Neural progenitor cell (in vitro differentiated cells): ENCODE measurements around the gene SLC10A7. TPM values are rescaled to one million over a fixed set of nuclear protein-coding genes. Genes with fewer than 3 reads are reported as not detected.

Experiments used
- DNase-seq: peaks from one replicate; pipeline ENCODE4 v3.0.0-alpha.2; 2016; ENCODE audit warnings: low spot score
- H2AFZ ChIP-seq: fragments of 200-600 bp; sonication (generic); replicated peaks from 2 replicates; pipeline ENCODE4 v1.6.1; 2016; ENCODE audit warnings: antibody characterized with exemption
- H3F3A ChIP-seq: fragments of 200-600 bp; sonication (generic); 2 replicates; pipeline ENCODE4 v1.6.1; 2016; ENCODE audit warnings: antibody characterized with exemption, low read depth
- H3K27ac ChIP-seq: fragments of 200-600 bp; sonication (generic); 2 replicates; pipeline ENCODE4 v1.5.1; 2016; ENCODE audit warnings: mild to moderate bottlenecking
- H3K27me3 ChIP-seq: fragments of 200-600 bp; sonication (generic); 2 replicates; pipeline ENCODE4 v1.6.1; 2016; ENCODE audit warnings: mild to moderate bottlenecking, moderate library complexity
- H3K36me3 ChIP-seq: fragments of 200-600 bp; sonication (generic); 2 replicates; pipeline ENCODE4 v1.5.1; 2016
- H3K4me1 ChIP-seq: fragments of 200-600 bp; sonication (generic); 2 replicates; pipeline ENCODE4 v1.6.1; 2016; ENCODE audit warnings: mixed run types
- H3K4me2 ChIP-seq: fragments of 200-600 bp; sonication (generic); 2 replicates; pipeline ENCODE4 v1.6.1; 2016
- H3K4me3 ChIP-seq: fragments of 200-600 bp; sonication (generic); 2 replicates; pipeline ENCODE4 v1.5.1; 2016
- H3K79me2 ChIP-seq: fragments of 200-600 bp; sonication (generic); 2 replicates; pipeline ENCODE4 v1.6.1; 2016; ENCODE audit warnings: low read depth
- H3K9ac ChIP-seq: fragments of 200-600 bp; sonication (generic); 2 replicates; pipeline ENCODE4 v1.6.1; 2016
- H3K9me3 ChIP-seq: fragments of 200-600 bp; sonication (generic); 2 replicates; pipeline ENCODE4 v1.5.1; 2016; ENCODE audit warnings: low read depth
- H4K20me1 ChIP-seq: fragments of 200-600 bp; sonication (generic); 2 replicates; pipeline ENCODE4 v1.6.1; 2016; ENCODE audit warnings: low read depth
- H3K27ac Mint-ChIP-seq: 3 replicates; pipeline ENCODE4 v1.8.0; 2021; ENCODE audit warnings: mixed read lengths
- H3K27me3 Mint-ChIP-seq: 2 replicates; pipeline ENCODE4 v1.8.0; 2022; ENCODE audit warnings: low read depth, mild to moderate bottlenecking, inconsistent platforms, moderate library complexity, mixed read lengths; ENCODE audit not compliant: insufficient read depth
- H3K36me3 Mint-ChIP-seq: 3 replicates; pipeline ENCODE4 v1.8.0; 2021; ENCODE audit warnings: mixed read lengths
- H3K4me1 Mint-ChIP-seq: 3 replicates; pipeline ENCODE4 v1.8.0; 2021; ENCODE audit warnings: mixed read lengths
- H3K4me3 Mint-ChIP-seq: 3 replicates; pipeline ENCODE4 v1.8.0; 2021; ENCODE audit warnings: mild to moderate bottlenecking, moderate library complexity, mixed read lengths
- H3K9me3 Mint-ChIP-seq: 3 replicates; pipeline ENCODE4 v1.8.0; 2020; ENCODE audit warnings: mixed read lengths
- EZH2 ChIP-seq: fragments of 200-600 bp; sonication (generic); IDR thresholded peaks from 2 replicates; pipeline ENCODE4 v1.6.1; 2017; ENCODE audit warnings: antibody characterized with exemption, mild to moderate bottlenecking, moderate library complexity
- EZH2phosphoT487 ChIP-seq: fragments of 200-600 bp; sonication (generic); IDR thresholded peaks from 2 replicates; pipeline ENCODE4 v1.6.1; 2017; ENCODE audit warnings: antibody characterized with exemption
- total RNA-seq: library from RNA; depleted of rRNA; stranded (reverse); fragments of >200 nt; gene quantifications from 2 replicates; pipeline ENCODE4 v1.2.3, GENCODE V29; 2015; ENCODE audit warnings: low replicate concordance
- TF ChIP-seq, protein P1 (sequence below): fragments of 200-600 bp; sonication (generic); IDR thresholded peaks from 2 replicates; pipeline ENCODE4 v1.5.1; 2017; ENCODE audit warnings: antibody characterized with exemption, mild to moderate bottlenecking

SLC10A7 gene
- total RNA-seq, 1 donor from 2014 or later: 9.9 TPM

DNA sequence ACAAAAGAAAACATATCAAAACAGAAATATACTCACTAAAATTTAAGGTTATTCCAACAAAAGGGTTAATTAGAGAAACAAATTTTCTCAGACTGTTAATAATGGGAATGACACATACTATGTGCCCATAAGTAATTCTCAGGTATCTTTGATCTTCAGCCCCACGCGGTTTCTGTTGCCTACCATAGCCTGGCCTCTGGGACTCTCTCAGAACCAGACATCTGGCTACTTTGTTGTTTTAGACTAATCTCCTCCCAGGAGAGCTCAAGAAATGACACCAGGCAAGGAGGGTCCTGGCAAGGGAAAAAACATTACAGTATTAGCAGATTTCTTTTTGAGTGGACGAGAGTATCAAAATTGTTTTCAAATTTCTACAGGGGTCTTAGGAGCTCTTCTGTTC is 43.7 kb downstream of the SLC10A7 start:
- Mint-ChIP-seq H3K4me1 (peaks cover 6% of the 10 kb centered on the region), H3K27ac (no peak overlapping the region), H3K9me3 (peaks cover 13% of the 10 kb centered on the region), H3K36me3 (peaks cover 5% of the 10 kb centered on the region), H3K27me3 (peaks cover 4% of the 10 kb centered on the region), H3K4me3 (no peak overlapping the region)
- Histone ChIP-seq H2AFZ (no peak overlapping the region), H3K36me3 (no peaks in the 10 kb centered on the region), H3K4me3 (no peak overlapping the region), H3K4me1 (peaks cover under 1% of the 10 kb centered on the region), H3F3A (no peaks in the 10 kb centered on the region), H3K4me2 (no peak overlapping the region), H3K79me2 (no peaks in the 10 kb centered on the region), H3K27ac (no peak overlapping the region), H4K20me1 (no peaks in the 10 kb centered on the region), H3K9me3 (no peaks in the 10 kb centered on the region), H3K9ac (no peak overlapping the region), H3K27me3 (no peaks in the 10 kb centered on the region)
- peak; percentile 9 for DNase-seq
- no peak for TF ChIP-seq EZH2phosphoT487
- TF ChIP-seq, protein P1, sequence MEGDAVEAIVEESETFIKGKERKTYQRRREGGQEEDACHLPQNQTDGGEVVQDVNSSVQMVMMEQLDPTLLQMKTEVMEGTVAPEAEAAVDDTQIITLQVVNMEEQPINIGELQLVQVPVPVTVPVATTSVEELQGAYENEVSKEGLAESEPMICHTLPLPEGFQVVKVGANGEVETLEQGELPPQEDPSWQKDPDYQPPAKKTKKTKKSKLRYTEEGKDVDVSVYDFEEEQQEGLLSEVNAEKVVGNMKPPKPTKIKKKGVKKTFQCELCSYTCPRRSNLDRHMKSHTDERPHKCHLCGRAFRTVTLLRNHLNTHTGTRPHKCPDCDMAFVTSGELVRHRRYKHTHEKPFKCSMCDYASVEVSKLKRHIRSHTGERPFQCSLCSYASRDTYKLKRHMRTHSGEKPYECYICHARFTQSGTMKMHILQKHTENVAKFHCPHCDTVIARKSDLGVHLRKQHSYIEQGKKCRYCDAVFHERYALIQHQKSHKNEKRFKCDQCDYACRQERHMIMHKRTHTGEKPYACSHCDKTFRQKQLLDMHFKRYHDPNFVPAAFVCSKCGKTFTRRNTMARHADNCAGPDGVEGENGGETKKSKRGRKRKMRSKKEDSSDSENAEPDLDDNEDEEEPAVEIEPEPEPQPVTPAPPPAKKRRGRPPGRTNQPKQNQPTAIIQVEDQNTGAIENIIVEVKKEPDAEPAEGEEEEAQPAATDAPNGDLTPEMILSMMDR: no peak
- no peak for TF ChIP-seq EZH2

DNA sequence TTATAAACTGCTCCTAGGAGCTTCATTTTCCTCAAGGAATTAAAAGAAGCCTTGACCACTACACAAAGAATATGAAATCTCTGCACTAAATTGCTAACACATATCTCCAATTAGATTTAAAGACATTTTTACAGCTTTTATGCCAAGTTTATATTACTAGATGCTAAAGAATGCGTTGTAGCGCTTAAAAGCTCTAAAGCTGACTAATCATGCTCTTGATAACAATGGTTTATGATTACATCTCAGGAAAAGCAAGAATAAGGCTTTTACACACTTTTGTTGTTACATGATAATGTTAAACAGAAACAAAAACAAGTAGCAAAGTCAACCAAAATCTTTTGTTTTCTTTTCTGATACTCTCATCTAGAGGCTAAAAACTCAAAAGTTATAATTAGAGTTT is 44.7 kb downstream of the SLC10A7 start:
- Histone ChIP-seq H2AFZ (no peak overlapping the region), H3K79me2 (no peaks in the 10 kb centered on the region), H3K4me3 (no peak overlapping the region), H3K36me3 (no peaks in the 10 kb centered on the region), H3K4me1 (peaks cover 10% of the 10 kb centered on the region), H3K27me3 (no peaks in the 10 kb centered on the region), H3F3A (no peaks in the 10 kb centered on the region), H3K9me3 (no peaks in the 10 kb centered on the region), H3K4me2 (no peak overlapping the region), H3K9ac (no peak overlapping the region), H4K20me1 (no peaks in the 10 kb centered on the region), H3K27ac (no peak overlapping the region)
- Mint-ChIP-seq H3K36me3 (peaks cover 5% of the 10 kb centered on the region), H3K9me3 (peaks cover 7% of the 10 kb centered on the region), H3K27ac (no peak overlapping the region), H3K4me3 (no peak overlapping the region), H3K4me1 (peaks cover 16% of the 10 kb centered on the region), H3K27me3 (peaks cover 4% of the 10 kb centered on the region)
- TF ChIP-seq EZH2 (no peak), EZH2phosphoT487 (no peak)
- TF ChIP-seq, protein P1: no peak
- no peak for DNase-seq

DNA sequence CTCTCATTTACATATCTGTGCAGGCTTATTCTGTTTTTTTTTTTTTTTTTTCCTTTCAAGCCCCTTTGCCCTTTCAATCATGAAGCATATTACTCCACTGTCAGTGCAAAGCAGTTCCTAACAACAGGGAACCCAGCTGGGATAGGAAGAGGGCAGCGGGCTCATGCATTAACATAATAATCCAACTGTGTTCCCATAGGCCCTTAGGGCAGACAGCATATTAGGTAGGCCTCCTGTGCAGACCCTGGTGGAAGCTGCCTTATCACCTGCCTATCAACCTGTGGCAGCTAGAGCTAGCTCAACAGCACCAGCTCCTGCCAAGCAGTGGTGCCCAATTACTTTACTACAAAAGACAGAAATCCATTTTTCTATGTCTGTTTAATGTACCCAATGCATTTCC is 49.3 kb downstream of the SLC10A7 start:
- Histone ChIP-seq H3K4me3 (no peak overlapping the region), H3K4me2 (peak overlapping the region; percentile 10)
- no peaks in the 10 kb centered on the region for H3K9me3 Mint-ChIP-seq

More for the DNA sequence above, 49.3 kb downstream of the SLC10A7 start:
- Histone ChIP-seq H3K36me3 (no peaks in the 10 kb centered on the region), H3K79me2 (no peaks in the 10 kb centered on the region), H3K27ac (no peak overlapping the region), H3K9ac (no peak overlapping the region), H3K27me3 (no peaks in the 10 kb centered on the region), H3F3A (no peaks in the 10 kb centered on the region), H3K4me1 (peaks cover 13% of the 10 kb centered on the region), H2AFZ (no peak overlapping the region), H3K9me3 (no peaks in the 10 kb centered on the region), H4K20me1 (no peaks in the 10 kb centered on the region)
- H3K27ac Mint-ChIP-seq: no peak overlapping the region
- no peaks in the 10 kb centered on the region for H3K27me3 Mint-ChIP-seq
- peak; percentile 54 for DNase-seq
- no peaks in the 10 kb centered on the region for H3K36me3 Mint-ChIP-seq
- no peak for TF ChIP-seq EZH2phosphoT487
- no peak for TF ChIP-seq EZH2
- TF ChIP-seq, protein P1: no peak
- H3K4me3 Mint-ChIP-seq: no peak overlapping the region
- H3K4me1 Mint-ChIP-seq: peaks cover 20% of the 10 kb centered on the region
